ENCODE data around the gene CETP. TPM values are rescaled to one million over a fixed set of nuclear protein-coding genes. Genes with fewer than 3 reads are reported as not detected.

CETP gene
- total and polyA plus RNA-seq, 9 of the 15 experiments (the other 6 are each of a cell fraction or from before 2014, with no cell fraction given): 0.07 to 0.11 TPM; not detected in 7

GRCh38 chr16:56927471-56927870, 34.3 kb upstream of the CETP start:
- BruUV-seq (replicated peaks): no TSS peak
- WGBS (ENCODE audit: insufficient coverage, low coverage, missing lambda C conversion rate): 0% methylated on average over 2 of the region's 2 CpGs
- peaks cover 10 to 13% of the 10 kb centered on the region in 2 experiments; a peak in 4 of 5 replicates for H3K4me1 ChIP-seq (replicated peaks in 1 of 2; ENCODE audit: control insufficient read depth in 2 of 2, insufficient read depth in 2 of 2, low read length in 2 of 2)
- ChIA-PET CTCF (ENCODE audit: low intra/inter-chr PET ratio) (no interaction called here), POLR2A (interaction anchor here (0.6 to 1.1 kb wide), 3 partner anchors 9 to 23 kb away, joined by 3 to 4 read pairs (median 3); no protein-coding TSS in a partner anchor)
- H3K9me1 ChIP-seq (ENCODE audit: control insufficient read depth, insufficient read depth, low read length): no peaks in the 10 kb centered on the region
- H3K4me3 ChIP-seq: no peak overlapping the region
- intact Hi-C loops (cut with micrococcal nuclease): no loop called here
- H3K79me2 ChIP-seq (ENCODE audit: control insufficient read depth, insufficient read depth, low read length): peaks cover 8% of the 10 kb centered on the region
- in situ Hi-C loops (cut with MboI): no loop called here
- no peak for TF ChIP-seq KHSRP (IDR thresholded peaks at IDR 0.05)
- no peak for TF ChIP-seq ZNF253 (CRISPR knock-in tag; conservative IDR thresholded peaks at IDR 0.05)
- no peak for TF ChIP-seq ELF4 (CRISPR knock-in tag; IDR thresholded peaks at IDR 0.05)
- no peak for TF ChIP-seq KAT8 (IDR thresholded peaks at IDR 0.05; ENCODE audit: low read depth)
- TF ChIP-seq NFIC (IDR thresholded peaks at IDR 0.05): no peak
- TF ChIP-seq BRD4 (IDR thresholded peaks at IDR 0.05): no peak
- no peak for TF ChIP-seq MYBL2 (IDR thresholded peaks at IDR 0.05; ENCODE audit: low read depth)
- no peak for TF ChIP-seq MYBL2 (CRISPR knock-in tag; IDR thresholded peaks at IDR 0.05; ENCODE audit: borderline replicate concordance)
- no peak for TF ChIP-seq ZNF165 (CRISPR knock-in tag; IDR thresholded peaks at IDR 0.05; ENCODE audit: borderline replicate concordance)
- no peak for TF ChIP-seq SUPT5H (IDR thresholded peaks at IDR 0.05)
- no peak for TF ChIP-seq ZNF263 (CRISPR knock-in tag; IDR thresholded peaks at IDR 0.05; ENCODE audit: borderline replicate concordance)
- TF ChIP-seq, protein P1, sequence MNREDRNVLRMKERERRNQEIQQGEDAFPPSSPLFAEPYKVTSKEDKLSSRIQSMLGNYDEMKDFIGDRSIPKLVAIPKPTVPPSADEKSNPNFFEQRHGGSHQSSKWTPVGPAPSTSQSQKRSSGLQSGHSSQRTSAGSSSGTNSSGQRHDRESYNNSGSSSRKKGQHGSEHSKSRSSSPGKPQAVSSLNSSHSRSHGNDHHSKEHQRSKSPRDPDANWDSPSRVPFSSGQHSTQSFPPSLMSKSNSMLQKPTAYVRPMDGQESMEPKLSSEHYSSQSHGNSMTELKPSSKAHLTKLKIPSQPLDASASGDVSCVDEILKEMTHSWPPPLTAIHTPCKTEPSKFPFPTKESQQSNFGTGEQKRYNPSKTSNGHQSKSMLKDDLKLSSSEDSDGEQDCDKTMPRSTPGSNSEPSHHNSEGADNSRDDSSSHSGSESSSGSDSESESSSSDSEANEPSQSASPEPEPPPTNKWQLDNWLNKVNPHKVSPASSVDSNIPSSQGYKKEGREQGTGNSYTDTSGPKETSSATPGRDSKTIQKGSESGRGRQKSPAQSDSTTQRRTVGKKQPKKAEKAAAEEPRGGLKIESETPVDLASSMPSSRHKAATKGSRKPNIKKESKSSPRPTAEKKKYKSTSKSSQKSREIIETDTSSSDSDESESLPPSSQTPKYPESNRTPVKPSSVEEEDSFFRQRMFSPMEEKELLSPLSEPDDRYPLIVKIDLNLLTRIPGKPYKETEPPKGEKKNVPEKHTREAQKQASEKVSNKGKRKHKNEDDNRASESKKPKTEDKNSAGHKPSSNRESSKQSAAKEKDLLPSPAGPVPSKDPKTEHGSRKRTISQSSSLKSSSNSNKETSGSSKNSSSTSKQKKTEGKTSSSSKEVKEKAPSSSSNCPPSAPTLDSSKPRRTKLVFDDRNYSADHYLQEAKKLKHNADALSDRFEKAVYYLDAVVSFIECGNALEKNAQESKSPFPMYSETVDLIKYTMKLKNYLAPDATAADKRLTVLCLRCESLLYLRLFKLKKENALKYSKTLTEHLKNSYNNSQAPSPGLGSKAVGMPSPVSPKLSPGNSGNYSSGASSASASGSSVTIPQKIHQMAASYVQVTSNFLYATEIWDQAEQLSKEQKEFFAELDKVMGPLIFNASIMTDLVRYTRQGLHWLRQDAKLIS (CRISPR knock-in tag; IDR thresholded peaks at IDR 0.05): no peak
- TF ChIP-seq SFPQ (IDR thresholded peaks at IDR 0.05; ENCODE audit: low read depth, low read length): no peak
- no peak for TF ChIP-seq RCOR1 (IDR thresholded peaks at IDR 0.05; ENCODE audit: borderline replicate concordance in 1 of 2, low read depth in 2 of 2, low read length in 2 of 2)
- no peak for TF ChIP-seq CBFB (CRISPR knock-in tag; IDR thresholded peaks at IDR 0.05)
- DNase-seq (ENCODE audit: extremely low read depth in 1 of 4, low spot score in 3 of 4): no peak
- no peaks in the 10 kb centered on the region for H3K9me3 ChIP-seq (replicated peaks; ENCODE audit: control insufficient read depth, insufficient read depth, low read depth, low read length)
- no peak for ATAC-seq
- H3K27me3 ChIP-seq (ENCODE audit: control insufficient read depth in 2 of 2, insufficient read depth in 2 of 2, low read length in 2 of 2): no peaks in the 10 kb centered on the region
- H3K9ac ChIP-seq (ENCODE audit: insufficient read depth in 1 of 2, low read depth in 2 of 2, low read length in 2 of 2): no peak overlapping the region
- FAIRE-seq: no peak
- no peaks in the 10 kb centered on the region for H3K36me3 ChIP-seq (ENCODE audit: control insufficient read depth, insufficient read depth, low read length)
- no peak overlapping the region for H3K27ac ChIP-seq (ENCODE audit: extremely low read depth, low read depth, low read length)
- H4K20me1 ChIP-seq (replicated peaks; ENCODE audit: control insufficient read depth, insufficient read depth, low read length): no peaks in the 10 kb centered on the region
- no peak overlapping the region for H3K4me2 ChIP-seq (ENCODE audit: insufficient read depth, low read length)
- H2AFZ ChIP-seq (ENCODE audit: low read depth, low read length): no peak overlapping the region

All from K562 (cell line).